GM18858 (cell line): ENCODE results near the gene SPTB.

Source experiments
- ATAC-seq: cut with Tn5 transposase; IDR thresholded peaks from one replicate; pipeline ENCODE4 v1.9.1; 2021; ENCODE audit not compliant: unreplicated experiment

SPTB gene

GRCh38 chr14:64717870-64718269, 161.8 kb downstream of the SPTB start:
- ATAC-seq, result no peak

DNA sequence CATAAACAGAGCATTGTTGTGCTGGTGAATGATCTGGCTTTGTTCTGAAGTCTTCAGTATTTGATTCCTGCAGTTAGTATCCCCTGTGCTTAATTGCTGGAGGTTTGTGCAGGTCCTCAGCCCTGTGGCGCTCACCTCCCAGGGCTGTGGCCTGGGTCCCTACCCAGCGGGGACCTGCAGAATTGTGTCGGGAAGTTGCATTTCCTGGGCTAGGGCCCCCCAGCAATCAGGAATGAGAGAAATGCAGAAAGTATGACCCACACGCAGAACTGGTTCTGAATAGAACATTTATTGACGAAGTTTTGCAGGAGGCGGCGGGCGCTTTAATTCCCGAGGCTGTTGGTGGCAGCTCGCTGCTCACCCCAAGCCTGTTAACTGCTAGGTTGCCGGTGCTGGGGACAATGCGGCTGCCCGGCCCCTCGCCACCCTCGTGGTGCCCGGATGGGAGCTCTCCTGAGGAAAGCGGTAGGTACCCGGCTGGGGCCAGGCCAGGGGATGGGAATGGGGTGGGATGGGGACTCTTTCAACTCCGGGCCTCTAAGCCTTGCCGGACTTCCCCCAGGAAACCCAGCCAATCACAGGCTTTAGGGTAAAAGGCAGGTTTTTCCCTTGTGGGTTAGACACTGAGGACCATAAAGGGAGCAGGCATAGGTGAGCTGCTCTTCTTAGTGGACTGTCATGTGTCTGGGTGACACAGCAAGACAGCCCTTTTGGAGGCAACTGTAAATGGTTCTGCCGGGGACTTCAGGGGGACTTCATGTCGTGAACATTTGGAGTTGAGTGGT, 163.9 kb downstream of the SPTB start:
- ATAC-seq, result no peak

GRCh38 chr14:64715146-64715627, 164.5 kb downstream of the SPTB start:
- no peak for ATAC-seq

DNA sequence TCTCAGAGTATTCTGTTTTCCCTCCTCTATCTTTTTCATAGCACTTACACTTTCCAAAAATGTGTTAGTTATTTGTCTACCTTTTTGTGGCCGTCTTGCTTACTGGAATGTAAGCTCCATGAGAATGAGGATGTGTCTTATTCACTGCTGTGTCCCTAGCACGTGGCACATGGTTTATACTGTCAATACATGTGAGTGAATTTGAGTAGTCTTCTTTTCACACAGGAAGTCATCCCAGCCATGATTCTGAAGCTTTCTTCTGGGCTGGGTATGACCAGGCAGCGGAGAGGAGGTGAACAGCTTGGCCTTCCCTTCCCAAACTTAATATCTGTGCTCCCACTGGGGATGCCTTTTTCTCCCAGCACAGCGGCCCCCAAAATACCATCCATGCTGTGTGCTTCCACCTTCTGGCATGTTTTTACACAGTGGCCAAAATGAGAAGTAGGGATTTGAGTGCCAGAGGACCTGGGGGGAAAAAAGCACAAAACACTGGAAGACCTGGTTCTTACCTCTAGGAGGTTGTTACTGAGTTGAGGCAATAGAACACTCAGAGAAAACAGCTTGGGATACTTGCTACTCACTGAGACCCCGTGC, 165.2 kb downstream of the SPTB start:
- no peak for ATAC-seq

GRCh38 chr14:64713677-64714076, 166.0 kb downstream of the SPTB start:
- no peak for ATAC-seq

- ATAC-seq, result no peak
Measured at GRCh38 chr14:64711039-64711438, 168.7 kb downstream of the SPTB start.

GRCh38 chr14:64709126-64709525, 170.6 kb downstream of the SPTB start:
- no peak for ATAC-seq

DNA sequence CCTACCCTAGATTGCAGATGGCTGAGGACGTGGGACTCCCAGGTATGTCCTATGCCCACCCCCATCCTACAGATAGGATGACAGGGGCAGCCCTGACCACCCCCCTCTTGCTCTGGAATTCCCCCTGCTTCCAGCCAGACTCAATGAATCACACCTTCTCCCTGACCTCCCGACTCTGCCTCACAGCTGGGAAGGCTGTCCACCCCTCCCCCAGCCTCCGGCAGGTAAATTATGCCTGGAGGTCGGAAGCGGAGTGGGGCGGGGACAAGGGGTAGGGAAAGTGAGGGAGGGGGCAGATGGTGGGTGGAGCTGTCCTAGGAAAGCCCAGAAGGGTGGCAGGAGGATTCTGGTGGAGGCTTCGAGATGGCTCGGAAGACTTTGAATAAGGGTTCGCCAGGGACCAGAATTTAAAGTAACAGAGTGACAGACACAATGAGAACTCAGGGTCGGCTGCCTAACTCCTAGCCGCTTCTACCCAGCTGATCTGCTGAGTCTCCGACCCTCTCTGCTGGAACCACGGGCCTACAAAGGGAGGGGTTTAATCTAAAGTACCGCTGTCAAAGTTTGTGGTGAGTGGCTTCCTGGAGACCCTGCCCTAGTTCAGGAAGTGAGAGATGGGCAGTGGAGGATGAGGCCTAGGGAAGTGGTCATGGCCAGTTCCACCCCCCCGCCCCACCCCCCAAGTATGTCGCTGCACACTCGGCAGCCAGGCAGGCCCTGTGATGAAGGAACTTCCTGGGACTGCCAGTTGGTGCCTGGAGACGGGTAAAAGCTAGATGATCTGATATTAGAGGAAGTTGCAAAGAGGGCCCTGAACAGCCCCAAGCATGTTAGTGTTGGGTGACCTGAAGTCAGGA, 171.3 kb downstream of the SPTB start:
- ATAC-seq, result no peak

DNA sequence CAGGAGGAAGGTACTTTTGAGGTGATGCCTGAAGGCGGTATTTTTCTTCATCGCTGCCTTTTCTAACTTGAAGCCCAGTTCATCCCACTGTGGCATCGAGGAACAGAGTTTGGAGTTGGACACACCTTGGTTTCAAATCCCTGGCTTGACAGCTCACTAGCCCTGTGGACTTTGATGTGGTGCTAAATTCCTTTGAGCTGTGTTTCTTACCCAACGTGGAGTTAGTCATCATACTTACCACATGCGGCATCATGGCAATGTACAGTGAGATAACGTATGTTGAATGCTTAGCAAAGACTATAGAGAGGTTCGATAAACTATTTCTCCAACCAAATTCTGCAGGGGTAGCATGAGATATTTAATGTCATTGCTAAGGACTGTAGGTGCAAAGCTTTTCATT, 172.0 kb downstream of the SPTB start:
- ATAC-seq, result no peak

GRCh38 chr14:64706593-64707193, 173.0 kb downstream of the SPTB start:
- no peak for ATAC-seq

DNA sequence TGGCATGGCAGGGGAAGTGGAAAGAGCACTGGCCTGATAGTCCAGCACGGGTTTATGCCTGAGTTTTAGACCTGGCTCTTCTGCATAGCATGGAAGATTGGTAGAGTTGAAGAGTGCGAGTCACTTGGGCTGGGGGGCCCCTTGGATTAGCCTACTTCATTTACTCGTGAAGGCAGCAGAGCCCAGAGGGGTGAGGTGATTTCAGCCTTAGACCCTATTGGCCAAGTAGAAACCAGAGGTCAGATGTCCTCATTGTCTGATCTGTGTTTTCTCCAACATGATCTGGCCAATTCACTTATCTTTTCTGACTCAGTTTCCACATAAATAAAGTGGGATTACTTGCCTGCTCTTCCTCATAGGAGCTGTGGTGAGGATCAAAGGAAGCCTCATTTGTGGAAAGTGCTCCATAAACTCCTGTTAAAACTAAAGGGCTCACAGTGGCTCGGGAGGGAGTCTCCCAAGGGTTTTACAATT, 173.6 kb downstream of the SPTB start:
- no peak for ATAC-seq

DNA sequence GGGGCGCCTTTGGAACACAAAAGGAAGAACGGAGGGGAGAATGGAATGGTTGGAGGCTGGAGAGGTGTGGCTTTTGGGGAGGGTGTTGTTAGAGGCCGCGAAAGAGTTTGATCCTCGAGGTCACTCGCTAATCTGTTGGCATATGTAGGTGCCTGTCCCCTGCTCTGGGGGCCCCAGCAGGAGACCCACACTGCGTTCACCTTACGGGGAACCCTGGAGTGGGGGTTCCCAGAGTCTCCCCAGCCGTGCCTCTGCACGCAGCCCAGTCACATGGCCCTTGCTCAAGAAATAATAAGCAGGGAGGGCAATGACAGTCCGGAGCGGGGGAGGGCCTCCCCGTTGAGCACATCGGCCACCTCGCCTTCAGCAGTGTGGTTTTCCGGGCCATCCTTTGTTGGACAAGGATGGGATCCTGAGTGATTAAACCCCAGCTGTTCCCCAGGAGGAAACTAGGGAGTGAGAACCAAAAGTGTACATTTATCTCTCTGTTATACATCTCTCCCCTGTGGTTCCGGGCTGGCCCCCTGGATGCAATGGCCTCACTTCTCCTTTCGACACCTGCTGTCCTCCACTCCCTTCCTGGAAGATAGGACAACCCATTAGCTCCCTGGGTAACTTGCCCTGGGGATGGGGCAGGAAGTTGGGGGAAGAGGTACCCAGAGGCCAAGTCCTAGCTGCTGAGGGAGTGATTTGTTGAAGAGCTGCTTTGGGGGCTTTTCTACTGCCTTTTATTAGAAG, 174.2 kb downstream of the SPTB start:
- no peak for ATAC-seq

GRCh38 chr14:64704743-64705380, 174.8 kb downstream of the SPTB start:
- no peak for ATAC-seq

GRCh38 chr14:64704143-64704742, 175.5 kb downstream of the SPTB start, which contains the start of gene PLEKHG3:
Gene PLEKHG3, plus strand, starts transcription at chr14:64704424. Its CDS starts 23,208 bp downstream, at chr14:64727632.
- ATAC-seq, result no peak

GRCh38 chr14:64703395-64704142, 176.1 kb downstream of the SPTB start:
- ATAC-seq, result no peak

DNA sequence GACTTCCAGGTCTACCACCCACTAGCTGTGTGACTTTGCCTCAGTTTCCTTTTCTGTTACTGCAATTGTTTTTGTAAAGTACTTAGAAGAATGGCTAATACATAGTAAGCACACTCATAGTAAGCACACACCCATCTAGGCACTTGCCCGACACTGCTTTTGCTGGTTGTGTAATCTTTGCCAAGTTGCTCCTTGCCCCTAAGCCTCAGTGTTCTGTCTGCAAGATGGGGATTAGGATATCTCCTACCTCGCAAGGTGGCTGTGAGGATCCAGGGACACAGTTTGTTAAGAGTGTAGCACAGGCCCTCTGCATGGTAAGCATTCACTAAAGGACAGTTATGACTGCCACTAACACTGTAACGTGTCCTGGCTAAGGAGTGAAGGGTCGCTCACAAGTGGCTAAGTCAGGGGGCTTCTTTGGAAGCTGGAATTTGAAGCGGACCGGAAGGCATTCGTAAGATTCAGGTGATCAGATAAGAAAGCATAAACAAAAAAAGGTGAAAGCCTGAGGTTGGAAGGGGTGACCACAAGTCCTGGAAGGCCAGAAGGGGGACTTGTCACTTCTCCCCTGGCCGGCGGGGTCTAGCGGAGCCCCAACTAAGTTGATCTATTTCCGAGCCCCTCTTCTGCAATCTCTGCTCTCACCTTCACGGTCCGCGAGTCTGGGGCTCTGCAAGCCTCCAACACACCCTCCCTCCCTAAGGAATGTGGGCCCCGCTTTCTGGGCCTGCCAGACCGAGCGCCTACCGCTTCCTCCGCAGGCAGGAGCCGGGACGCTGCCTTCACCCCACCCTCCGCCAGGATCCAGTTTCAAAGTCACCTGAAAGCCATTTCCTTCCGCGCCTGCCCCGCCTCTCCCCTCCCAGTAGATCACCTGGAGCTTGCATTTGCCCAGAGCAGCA, 177.0 kb downstream of the SPTB start:
- no peak for ATAC-seq

- ATAC-seq, result no peak
Measured at GRCh38 chr14:64701660-64702059, 178.0 kb downstream of the SPTB start.

- ATAC-seq, result no peak
Measured at GRCh38 chr14:64700894-64701293, 178.8 kb downstream of the SPTB start.
